HEK293 (cell line): Measurements from ENCODE around the gene CLK1.

Experiments
- ATF2 ChIP-seq: fragments of 450-650 bp; formaldehyde crosslinking; IDR thresholded peaks from 2 replicates; pipeline ENCODE4 v1.5.1; 2016; ENCODE audit warnings: missing biosample characterization, missing genetic modification characterization, low read depth
- CTCF ChIP-seq: fragments of 450-650 bp; formaldehyde crosslinking; IDR thresholded peaks from 2 replicates; pipeline ENCODE4 v1.5.1; 2016; ENCODE audit warnings: missing biosample characterization, missing genetic modification characterization
- YY1 ChIP-seq: fragments of 450-650 bp; formaldehyde crosslinking; IDR thresholded peaks from 2 replicates; pipeline ENCODE4 v1.5.1; 2018; ENCODE audit warnings: missing biosample characterization, missing genetic modification characterization
- ZBTB10 ChIP-seq: fragments of 450-650 bp; formaldehyde crosslinking; IDR thresholded peaks from 2 replicates; pipeline ENCODE4 v1.5.1; 2016; ENCODE audit warnings: missing biosample characterization, missing genetic modification characterization
- ZFP41 ChIP-seq: fragments of 450-650 bp; formaldehyde crosslinking; IDR thresholded peaks from 2 replicates; pipeline ENCODE4 v1.5.1; 2016; ENCODE audit warnings: missing biosample characterization, missing genetic modification characterization, borderline replicate concordance
- ZNF146 ChIP-seq: fragments of 450-650 bp; formaldehyde crosslinking; IDR thresholded peaks from 2 replicates; pipeline ENCODE4 v1.5.1; 2016; ENCODE audit warnings: missing biosample characterization, missing genetic modification characterization
- ZNF169 ChIP-seq: fragments of 450-650 bp; formaldehyde crosslinking; IDR thresholded peaks from 2 replicates; pipeline ENCODE4 v1.5.1; 2016; ENCODE audit warnings: missing biosample characterization, missing genetic modification characterization
- ZNF174 ChIP-seq: fragments of 450-650 bp; formaldehyde crosslinking; IDR thresholded peaks from 2 replicates; pipeline ENCODE4 v1.5.0; 2017; ENCODE audit warnings: missing biosample characterization, mild to moderate bottlenecking, missing genetic modification characterization
- ZNF24 ChIP-seq: fragments of 450-650 bp; formaldehyde crosslinking; IDR thresholded peaks from 2 replicates; pipeline ENCODE4 v1.5.1; 2016; ENCODE audit warnings: missing biosample characterization, missing genetic modification characterization
- ZNF416 ChIP-seq: fragments of 450-650 bp; formaldehyde crosslinking; IDR thresholded peaks from 2 replicates; pipeline ENCODE4 v1.5.1; 2016; ENCODE audit warnings: missing biosample characterization, missing genetic modification characterization
- ZNF629 ChIP-seq: fragments of 450-650 bp; formaldehyde crosslinking; IDR thresholded peaks from 2 replicates; pipeline ENCODE4 v1.5.1; 2017; ENCODE audit warnings: missing biosample characterization, missing genetic modification characterization
- ZNF645 ChIP-seq: fragments of 450-650 bp; formaldehyde crosslinking; IDR thresholded peaks from 2 replicates; pipeline ENCODE4; 2016; ENCODE audit warnings: missing biosample characterization, missing genetic modification characterization
- TF ChIP-seq, protein P1 (sequence below): fragments of 450-650 bp; formaldehyde crosslinking; IDR thresholded peaks from 2 replicates; pipeline ENCODE4 v1.5.1; 2016; ENCODE audit warnings: missing biosample characterization, missing genetic modification characterization

DNA sequence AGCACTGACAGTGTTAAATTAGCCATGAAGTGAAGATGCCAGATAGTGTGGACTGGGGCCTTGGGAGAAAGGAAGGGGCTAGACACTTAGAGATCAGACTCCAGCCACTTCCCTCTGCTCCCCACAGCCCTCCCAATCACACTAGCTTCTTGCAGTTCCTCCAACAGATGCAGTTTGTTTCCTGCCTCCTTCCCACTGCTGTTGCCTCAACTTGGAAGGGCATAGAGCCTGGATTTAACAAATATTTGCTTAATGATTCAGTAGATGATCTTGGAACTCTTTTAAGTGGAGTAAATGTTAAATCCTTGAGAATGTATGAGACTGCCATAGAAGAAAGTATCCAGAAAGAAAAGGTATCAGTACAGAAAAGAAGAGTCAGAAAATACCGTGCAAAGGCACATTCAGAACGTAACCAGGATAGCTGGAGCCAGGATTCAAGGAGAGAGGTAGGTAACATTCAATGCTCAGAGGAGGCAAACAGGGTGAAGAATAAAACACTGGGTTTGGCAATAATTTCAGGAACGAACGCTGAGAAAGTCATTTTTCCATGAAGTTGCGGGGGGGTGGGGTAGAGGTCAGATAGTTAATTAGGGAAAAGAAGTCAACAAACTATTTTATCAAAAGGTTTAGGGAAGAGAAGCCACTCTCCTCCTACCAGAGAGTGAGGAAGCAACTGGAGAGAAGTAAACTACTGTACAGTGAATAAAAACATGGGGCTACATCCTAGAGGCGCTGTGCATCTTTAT lies 54.0 kb downstream of the CLK1 start:
- no peak for TF ChIP-seq YY1 (tag by site-specific recombination)
- TF ChIP-seq ZNF645 (tag by site-specific recombination): no peak
- no peak for TF ChIP-seq ZNF629 (tag by site-specific recombination)
- TF ChIP-seq ZNF169 (tag by site-specific recombination): no peak
- TF ChIP-seq CTCF: no peak
- TF ChIP-seq ZNF146 (tag by site-specific recombination): no peak
- no peak for TF ChIP-seq ZNF24 (tag by site-specific recombination)
- TF ChIP-seq, protein P1, sequence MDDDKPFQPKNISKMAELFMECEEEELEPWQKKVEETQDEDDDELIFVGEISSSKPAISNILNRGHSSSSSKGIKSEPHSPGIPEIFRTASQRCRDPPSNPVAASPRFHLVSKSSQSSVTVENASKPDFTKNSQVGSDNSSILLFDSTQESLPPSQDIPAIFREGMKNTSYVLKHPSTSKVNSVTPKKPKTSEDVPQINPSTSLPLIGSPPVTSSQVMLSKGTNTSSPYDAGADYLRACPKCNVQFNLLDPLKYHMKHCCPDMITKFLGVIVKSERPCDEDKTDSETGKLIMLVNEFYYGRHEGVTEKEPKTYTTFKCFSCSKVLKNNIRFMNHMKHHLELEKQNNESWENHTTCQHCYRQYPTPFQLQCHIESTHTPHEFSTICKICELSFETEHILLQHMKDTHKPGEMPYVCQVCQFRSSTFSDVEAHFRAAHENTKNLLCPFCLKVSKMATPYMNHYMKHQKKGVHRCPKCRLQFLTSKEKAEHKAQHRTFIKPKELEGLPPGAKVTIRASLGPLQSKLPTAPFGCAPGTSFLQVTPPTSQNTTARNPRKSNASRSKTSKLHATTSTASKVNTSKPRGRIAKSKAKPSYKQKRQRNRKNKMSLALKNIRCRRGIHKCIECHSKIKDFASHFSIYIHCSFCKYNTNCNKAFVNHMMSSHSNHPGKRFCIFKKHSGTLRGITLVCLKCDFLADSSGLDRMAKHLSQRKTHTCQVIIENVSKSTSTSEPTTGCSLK (tag by site-specific recombination): no peak
- no peak for TF ChIP-seq ZNF174 (tag by site-specific recombination)
- no peak for TF ChIP-seq ZFP41
- TF ChIP-seq ZNF416 (tag by site-specific recombination): no peak
- no peak for TF ChIP-seq ATF2 (tag by site-specific recombination)
- no peak for TF ChIP-seq ZBTB10 (tag by site-specific recombination)
